Measurements from ENCODE around the gene CRYGA.
"Not testable (repeated sequence)": the region's sequence is repeated elsewhere in the genome, so short reads cannot be mapped to it uniquely, and the experiment has no call there.

The CRYGA gene

DNA sequence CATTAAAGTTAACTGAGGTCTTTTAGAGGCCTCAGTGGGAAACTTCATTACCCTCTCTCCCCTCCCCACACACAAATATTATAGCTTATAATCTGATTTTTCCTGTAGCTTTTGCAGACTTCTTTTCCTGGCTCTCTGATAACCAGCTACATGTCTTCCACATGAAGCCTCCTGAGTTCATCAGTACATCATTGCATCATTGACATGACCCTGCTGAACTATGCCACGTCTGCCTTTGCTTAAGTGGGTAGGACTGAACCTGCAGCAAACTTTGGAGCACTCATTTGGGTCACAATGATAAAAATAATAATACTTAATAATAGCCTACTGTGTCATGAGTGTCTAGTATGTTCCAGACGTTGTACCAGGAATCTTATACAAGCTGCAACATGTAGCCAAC is 7.0 kb downstream of the CRYGA start:
- no peak for DNase-seq

DNA sequence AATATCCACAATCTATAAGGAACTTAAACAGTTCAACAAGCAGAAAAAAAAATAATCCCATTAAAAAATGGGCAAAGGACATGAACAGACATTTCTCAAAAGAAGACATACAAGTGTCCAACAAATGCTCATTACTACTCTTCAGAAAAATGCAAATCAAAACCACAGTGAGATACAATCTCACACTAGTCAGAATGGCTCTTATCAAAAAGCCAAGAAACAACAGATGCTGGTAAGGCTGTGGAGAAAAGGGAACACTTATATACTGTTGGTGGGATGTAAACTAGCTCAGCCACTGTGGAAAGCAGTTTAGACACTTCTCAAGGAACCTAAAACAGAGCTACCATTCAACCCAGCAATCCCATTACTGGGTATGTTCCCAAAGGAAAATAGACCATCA is 10.2 kb downstream of the CRYGA start:
- no peak for DNase-seq

DNA sequence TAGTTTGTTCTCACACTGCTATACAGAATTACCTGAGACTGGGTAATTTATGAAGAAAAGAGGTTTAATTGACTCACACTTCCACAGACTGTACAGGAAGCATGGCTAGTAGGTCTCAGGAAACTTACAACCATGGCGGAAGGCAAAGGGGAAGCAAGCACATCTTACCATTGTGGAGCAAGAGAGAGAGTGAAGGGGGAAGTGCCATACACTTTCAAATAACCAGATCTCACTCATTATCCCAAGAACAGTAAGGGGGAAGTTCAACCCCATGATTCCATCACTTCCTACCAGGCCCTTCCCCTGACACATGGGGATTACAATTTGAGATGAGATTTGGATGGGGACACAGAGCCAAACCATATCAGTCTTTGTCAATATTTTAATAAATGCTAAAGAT is 12.4 kb downstream of the CRYGA start:
- DNase-seq = no peak

DNA sequence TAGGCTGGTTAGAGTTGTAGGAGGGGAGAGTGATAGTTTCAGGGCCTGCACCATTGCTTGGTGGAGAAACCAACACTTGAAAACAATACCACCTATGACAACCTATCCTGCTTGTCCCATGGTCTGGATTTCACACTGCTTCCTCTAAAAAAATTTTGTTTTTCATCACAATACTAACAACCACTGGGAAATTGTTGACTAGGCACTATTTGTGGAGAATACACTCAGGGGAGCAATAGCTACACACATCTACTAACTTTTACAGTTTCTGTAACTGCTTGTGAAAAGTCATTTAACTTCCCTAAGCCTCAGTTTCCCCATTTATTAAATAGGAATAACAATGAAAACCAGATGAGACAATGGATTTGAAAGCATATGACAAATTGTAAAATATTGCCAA is 13.3 kb downstream of the CRYGA start:
- DNase-seq = no peak

DNA sequence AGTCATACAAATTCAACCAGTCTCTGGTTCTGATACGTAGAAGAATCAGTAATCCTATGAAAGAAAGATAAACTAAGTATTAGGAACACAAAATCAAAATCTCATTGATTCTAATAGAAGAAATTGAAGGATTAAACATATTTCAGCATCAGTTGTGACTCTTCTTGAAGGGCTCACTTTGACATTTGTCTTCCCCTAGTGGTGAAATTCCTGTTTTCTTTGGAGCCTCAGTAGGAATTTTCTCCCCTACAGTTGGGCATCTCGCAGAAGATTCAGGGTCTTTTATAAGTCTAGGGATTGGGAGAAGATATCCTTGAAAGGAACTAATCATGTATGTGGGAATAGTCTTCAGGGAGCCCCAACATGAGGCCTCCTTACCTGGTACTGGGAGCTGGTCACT is 14.6 kb downstream of the CRYGA start:
- DNase-seq = no peak

DNA sequence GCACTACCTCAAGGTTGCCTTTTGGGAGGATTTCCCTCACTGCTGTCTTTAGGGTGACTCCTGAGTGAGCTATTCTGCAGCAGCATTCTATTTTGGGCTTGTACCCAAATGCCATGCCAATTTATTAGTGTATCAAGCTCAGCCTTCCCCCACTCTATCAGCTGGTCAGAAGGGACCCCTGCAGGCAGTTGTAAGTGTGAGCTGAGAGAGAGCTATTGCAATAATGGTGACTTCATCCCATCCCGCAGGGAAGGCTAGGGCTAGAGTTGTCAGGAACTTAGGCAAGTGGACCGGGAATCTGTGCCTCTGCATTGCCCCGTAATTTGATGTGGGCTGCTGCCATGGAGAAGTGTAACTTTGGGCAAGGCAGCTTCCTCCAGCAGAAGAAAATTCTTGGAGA is 15.6 kb downstream of the CRYGA start:
- DNase-seq = no peak

DNA sequence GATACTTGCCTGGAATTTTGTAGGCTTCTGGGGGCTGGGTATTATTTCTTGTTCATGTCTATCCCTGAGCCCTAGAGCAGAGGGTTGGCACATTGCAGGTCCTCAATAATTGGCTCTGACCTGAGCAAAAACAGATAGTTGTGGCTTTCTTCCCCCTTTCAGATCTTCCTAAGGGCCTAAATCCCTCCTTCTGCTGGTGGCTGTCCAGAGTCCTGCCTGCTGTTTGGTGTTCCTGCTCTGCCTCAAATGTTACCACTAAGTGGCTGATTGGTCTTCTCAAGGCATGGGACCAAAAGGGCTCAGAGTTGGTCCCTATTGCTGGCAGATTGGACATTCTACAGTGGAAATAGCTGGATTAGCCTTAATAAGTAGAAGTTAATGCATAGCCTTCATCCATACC is 16.4 kb downstream of the CRYGA start:
- DNase-seq = no peak

DNA sequence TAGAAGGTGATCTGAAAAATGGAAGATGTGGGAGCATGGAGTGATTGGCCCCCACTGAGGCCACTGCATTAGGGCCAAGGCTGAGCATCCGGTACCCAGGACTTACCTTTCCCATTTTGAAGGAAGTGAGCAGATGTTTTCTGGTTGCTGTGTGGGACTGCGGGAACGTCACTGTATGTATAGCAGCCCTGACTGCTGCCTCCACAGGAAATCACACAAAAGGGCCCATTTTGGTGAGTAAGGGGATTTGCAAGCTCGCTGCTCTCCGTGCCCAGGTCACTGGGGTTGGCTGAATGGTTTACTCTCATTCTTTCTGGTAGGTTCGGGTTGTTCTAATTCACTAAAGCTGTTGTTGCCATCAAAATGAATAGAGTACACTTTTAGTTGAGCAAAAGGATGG is 17.4 kb downstream of the CRYGA start, which contains the start of gene CRYGB:
Gene CRYGB (minus strand): TSS at position 153 of the 400 bp plus-strand sequence. CDS start 38 bp downstream, at position 115.
- no peak for DNase-seq

DNA sequence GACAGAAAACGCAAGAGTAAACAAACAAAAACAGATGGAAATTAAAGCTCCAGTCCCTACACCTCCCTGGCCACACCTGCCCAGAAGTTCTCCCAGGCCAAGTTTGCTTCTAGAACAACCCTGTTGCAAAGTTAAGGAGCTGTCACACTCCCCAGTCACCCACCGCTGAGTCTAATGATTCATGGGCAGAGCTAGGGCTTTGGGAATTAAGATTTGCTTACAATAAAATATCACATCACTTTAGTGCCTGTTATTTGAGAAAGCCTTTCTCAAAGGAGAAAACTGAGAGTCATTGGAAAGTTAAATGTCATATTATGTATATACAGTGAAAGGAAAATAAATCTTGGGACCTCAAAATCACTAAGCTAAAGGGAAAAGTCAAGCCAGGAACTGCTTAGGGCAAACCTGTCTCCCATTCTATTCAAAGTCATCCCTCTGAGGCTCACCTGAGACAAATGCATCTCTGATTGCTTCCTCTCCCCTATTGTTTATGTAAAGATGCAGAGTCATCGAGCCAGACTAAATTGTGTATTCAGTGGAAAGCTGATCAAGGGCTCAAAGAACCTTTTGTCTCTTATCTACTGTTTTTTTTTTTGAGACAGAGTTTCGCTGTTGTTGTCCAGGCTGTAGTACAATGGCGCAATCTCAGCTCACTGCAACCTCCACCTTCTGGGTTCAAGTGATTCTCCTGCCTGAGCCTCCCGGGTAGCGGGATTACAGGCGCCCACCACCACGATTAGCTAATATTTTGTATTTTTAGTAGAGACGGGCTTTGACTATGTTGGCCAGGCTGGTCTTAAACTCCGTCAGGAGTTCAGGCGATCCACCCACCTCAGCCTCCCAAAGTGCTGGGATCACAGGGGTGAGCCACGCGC is 20.2 kb downstream of the CRYGA start:
- no peak for DNase-seq

DNA sequence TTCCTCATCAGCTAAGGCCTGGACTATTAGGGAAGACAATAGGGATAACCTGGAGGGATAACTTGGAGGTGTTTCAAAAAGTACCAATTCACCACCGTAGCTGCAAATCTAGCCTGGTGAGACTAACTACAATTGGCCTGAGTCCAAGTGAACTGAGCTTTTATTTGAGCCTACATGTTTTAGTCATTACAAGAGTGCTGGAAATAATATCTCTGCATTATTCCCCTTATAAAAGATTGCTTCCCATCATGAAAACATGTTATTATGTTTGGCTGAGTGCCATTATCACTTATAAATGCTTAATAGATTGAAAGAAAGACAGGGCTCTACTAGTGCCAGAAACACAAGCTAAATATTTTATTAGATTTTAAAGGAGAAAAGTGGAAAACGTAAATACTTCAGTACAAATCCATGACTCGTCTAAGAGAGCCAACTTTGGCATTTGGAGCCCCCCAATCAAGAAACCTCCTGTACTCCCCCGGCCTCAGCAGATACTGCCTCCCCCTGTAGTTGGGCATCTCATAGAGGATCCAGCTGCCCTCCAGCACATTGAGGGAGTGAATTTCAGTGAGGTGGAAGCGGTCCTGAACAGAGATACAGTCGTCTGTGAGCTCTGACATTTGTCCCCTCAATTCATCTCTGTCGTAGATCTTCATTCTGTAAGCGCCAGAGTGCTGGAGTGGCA is 21.0 kb downstream of the CRYGA start:
- no peak for DNase-seq

DNA sequence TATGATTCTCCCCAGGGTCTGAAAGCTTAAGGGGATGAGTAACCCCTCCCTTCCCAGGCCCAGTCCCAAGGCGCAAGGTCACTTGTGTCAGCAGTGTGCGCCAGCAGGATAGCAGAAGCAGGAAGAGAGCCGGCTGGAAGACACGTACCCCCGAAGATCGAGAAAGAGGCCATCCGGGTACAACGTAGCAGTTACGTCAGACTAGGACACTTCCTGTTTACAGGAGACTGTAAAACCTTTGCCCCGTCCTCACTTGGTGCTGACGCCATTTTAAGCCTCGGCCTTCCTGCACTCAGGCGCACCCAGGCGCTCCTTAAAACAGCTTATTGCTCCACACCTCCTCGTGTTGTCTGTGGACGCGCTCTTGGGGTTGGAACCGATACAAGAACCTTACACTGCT is 23.9 kb downstream of the CRYGA start:
- DNase-seq = no peak

DNA sequence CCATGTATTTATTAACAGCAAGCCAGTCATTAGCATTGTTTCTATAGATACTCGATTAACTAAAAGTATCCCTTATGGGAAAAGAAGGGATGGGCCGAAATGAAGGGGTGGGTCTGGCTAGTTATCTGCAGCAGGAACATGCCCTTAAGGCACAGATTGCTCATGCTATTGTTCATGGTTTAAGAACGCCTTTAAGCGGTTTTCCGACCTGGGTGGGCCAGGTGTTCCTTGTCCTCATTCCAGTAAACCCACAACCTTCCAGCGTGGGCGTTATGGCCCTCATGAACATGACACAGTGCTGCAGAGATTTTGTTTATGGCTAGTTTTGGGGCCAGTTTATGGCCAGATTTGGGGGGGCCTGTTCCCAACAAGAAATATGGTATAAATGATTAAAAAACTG is 25.1 kb downstream of the CRYGA start:
- DNase-seq = not testable (repeated sequence)

DNA sequence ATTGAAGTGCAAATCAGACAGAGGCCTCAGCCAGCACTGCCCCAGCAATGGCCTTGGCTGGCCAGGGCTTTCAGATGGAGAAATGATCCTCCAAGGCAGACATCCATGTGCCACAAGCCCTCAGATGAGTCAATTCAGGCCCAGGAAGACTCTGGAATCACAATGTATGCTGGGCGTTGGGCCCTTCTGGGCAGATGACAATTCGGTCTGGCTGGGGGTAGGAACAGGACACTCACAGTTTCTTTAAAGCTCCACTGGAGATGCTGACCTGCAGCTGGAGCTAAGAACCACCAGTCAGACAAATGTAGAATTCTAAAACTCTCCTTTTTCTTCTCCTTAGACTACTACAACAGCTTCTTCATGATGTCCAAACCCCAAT is 26.7 kb downstream of the CRYGA start:
- DNase-seq = no peak

DNA sequence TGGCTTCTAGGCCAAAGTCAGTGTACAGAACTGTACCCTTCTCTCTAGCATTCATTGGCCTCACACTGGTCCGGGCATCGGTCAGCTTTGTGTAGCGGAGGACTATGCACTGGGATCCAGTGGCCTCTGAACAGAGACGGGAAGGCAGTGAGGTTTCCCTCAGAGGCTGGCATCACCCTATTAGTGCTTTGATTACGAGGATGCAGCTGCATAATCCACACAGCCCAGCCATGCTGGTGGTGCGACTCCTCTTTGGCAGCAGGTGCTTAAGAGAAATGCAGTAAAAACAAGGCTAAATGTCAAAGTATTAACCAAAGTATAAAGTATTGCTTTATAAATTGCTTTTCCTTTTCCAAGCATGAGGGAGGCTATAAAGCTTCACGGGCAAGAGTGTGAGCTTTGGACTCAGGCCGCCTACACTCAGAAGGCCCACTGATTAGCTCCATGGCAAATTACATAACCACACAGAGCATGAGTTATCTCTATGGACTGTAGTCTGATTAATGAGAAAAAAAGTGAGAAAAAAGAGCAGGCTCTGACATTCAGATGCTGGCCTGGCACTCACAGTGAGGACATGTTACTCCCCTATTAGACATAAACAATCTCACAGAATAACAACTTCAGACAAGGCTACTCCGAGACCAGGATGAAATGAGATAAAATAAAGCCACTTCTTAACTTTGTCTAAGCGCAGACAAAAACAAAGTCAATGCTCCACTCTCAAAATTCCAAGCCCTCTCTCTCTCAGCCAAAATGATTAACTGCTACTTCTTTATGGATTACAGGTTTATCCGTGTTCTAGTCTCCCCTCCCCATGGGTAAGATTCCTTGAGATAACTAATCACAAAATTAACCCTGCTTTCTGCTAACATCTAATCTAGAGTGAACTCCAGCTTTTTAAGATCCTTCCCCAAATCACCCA is 27.3 kb downstream of the CRYGA start:
- DNase-seq = no peak

DNA sequence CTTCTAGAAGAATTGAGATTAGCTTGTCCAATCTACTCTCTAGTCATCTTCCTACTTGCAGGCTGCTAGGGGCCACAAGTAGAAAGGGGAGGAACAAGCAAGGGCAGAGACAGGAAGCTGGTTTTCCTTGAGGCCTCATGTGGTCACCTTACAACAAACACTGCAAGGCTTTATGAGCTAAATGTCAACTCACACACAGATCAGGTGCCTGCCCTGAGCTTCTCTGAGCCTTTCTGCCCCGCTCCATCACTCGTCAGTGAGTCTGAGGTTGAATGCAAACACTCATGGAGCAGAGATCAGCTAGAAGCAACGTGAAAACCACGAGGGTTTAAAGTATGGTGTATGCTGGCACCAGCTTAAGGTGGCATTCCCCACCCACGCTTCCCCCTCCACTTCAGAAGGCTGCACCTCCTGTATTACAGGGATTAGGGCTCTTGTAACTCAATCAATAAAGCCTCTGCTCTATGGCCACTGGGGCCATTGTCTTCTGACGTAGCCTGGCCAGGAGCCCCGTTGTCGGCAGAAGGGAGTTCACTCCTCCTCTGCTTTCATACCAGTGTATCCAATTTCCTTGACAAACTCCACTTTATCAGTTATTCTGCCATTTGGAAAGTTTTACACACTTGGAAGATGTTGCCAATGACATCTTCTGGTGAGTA is 28.3 kb downstream of the CRYGA start:
- DNase-seq = no peak

DNA sequence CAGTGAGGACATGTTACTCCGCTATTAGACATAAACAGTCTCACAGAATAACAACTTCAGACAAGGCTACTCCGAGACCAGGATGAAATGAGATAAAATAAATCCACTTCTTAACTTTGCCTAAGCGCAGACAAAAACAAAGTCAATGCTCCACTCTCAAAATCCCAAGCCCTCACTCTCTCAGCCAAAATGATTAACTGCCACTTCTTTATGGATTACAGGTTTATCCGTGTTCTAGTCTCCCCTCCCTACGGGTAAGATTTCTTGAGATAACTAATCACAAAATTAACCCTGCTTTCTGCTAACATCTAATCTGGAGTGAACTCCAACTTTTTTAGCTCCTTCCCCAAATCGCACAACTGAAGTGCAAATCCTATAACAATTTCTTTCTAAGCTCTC is 32.7 kb downstream of the CRYGA start:
- no peak for DNase-seq

DNA sequence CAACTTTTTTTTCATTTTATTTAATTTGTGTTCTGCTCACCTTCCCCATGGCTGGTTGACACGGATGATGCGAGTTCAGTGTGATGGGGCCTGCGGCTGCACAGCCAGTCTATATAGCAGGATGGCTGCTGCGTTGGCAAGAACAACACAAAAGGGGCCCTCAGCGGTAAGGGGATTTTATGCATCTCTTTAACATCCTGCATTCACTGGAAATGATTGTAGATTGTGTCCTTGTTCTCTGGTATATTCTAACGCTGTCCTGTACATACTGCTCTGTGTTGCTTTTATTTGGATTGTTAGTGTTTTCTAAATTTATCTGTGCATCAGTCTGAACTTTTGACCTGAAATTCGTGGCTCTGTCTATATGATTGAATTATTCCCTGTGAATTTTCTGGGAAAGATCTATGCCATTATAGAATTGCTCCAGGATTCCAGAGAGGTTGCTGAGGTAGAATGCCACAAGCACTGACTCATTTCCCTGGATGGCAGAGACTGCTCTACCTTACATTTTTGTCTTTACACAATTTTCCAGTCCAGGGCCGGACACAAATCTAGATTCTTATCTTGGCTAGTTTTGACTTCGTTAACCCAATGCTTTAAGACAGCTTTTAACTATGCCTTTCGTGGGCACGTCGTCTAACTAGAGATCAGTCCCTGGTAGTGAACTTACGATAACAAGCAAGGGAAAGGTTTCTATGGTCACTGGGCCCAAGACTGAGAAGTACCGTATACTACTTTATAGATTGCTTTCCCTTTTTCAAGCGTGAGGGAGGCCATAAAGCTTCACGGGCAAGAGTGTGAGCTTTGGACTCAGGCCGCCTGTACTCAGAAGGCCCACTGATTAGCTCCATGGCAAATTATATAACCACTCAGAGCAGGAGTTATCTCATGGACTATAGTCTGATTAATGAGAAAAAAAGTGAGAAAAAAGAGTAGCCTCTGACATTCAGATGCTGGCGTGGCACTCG is 33.4 kb downstream of the CRYGA start, which contains the start of gene CRYGC:
Gene CRYGC (minus strand): TSS at position 85 of the 968 bp plus-strand sequence. CDS start 36 bp downstream, at position 49.
- DNase-seq = no peak

DNA sequence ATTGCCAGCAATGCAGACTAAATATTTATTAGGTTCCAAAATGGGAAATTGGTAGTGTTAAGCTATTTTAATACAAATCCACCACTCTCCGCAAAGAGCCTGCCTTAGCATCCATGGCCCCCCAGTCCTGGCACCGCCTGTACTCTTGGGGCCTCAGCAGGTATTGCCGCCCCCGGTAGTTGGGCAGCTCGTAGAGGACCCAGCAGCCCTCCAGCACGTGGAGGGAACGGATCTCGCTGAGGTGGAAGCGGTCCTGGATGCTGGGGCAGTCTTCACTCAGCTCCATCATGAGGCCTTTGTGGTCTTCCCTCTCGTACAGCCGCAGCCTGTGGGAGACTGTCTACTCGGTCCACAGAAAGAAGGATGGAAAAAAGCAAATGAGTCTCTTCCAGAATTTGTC is 35.3 kb downstream of the CRYGA start:
- DNase-seq = no peak

DNA sequence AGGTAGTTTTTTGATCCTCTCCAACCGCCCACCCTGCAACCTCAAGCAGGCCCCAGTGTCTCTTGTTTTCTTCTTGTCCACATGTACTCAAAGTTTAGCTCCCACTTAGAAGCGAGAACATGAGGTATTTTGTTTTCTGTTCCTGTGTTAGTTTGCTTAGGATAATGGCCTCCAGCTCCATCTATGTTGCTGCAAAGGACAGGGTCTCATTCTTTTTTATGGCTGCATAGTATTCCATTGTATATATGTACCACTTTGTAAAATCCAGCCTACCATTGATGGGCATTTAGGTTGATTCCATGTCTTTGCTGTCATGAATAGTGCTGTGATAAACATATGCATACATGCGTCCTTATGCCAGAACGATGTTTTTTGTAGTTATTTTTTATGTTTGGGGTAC is 36.3 kb downstream of the CRYGA start:
- DNase-seq = no peak

DNA sequence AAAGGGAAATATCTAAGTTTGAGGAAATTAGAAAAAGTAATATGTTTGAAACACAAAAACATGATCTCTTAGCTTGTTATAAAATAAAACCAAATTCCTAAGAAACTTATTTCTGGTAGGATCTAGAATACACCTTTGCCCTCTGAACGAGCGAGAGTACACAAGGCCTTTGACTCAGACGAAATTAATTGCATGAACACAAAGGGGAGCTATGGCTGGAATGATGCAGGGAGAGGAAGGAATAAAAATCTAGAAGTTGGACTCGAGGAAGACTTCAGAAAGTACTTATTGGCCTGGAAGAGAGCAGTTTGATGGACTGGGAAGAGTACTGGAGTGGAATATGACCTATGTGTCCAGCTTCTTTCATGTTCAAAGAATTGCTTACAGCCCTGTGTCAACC is 38.1 kb downstream of the CRYGA start:
- no peak for DNase-seq

DNA sequence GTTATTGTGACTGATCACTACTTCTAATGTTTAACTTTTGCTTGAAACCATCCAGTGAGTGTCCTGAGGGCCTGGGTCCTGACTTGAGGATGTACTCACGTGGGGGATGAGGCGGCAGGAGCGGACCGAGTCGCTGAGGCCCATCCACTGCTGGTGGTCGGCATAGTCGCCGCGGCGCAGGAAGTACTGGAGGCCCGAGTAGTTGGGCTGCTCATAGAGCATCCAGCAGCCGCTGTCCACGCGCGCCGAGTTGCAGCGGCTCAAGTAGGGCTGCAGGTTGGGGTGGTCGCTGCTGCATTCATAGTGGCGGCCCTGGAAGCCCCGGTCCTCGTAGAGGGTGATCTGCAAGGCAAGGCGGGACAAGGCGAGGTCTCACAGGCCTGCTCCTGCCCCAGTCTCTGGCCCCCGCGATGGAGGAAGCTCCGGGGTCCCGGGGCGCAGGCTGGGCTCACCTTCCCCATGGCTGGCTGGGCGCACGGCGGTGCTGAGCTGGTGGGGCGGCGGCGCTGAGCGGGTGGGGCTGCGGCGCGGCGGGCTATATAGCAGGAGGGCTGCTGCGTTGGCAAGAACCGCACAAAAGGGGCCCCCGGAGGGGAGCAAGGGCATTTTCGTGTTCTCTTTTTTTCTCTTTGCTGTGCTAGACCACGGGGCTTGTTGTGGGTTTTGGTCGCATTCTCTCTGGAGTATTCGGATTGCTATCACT is 39.2 kb downstream of the CRYGA start, which contains the start of gene CRYGD:
Gene CRYGD (minus strand): TSS at position 512 of the 703 bp plus-strand sequence. CDS start 51 bp downstream, at position 461.
- DNase-seq = peak; percentile 24

All from stimulated activated CD8-positive, alpha-beta memory T cell treated with anti-CD3 and anti-CD28 coated beads, Interleukin-4, amount 100 ng/mL, for 48 hours (primary cell).